Measurements from ENCODE around the gene SLC26A8.

SLC26A8 gene

DNA sequence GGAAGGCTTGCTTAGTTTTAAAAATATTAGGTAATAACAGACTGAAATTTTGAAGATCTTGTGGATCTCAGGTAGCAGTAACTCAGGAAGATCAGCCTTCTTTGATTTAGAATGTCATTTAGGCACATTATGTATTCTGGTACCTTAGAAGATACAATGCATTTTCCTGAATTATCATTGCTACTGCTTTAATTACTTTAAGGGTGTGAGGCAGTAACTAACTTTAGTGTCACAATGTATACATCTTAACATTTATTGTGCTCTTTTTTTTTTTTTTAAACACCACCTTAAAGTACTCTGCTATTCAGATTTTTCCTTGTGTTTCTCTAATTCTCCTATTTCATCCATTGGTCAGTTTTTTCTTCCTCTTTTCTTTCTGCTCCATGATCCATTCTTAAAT, 16.5 kb upstream of the SLC26A8 start:
- ATAC-seq (ENCODE audit: insufficient read depth, low read depth), result no peak
- H3K4me2 ChIP-seq (ENCODE audit: insufficient read depth, low read length), result no peak overlapping the region
- H3K9me3 ChIP-seq (ENCODE audit: insufficient read depth, low read length, severe bottlenecking), result no peaks in the 10 kb centered on the region
- no peaks in the 10 kb centered on the region; the same call in 1 of the 2 replicates for H3K36me3 ChIP-seq (ENCODE audit: insufficient read depth, low read length)
- no peak overlapping the region for H3K9ac ChIP-seq (ENCODE audit: low read depth, low read length)
- H3K4me1 ChIP-seq (ENCODE audit: insufficient read depth, low read length), result no peaks in the 10 kb centered on the region; the same call in 1 of the 2 replicates
- H2AFZ ChIP-seq (ENCODE audit: low read depth, low read length), result no peak overlapping the region
- H3K27ac ChIP-seq (ENCODE audit: low read length), result no peak overlapping the region
- H3K4me3 ChIP-seq (ENCODE audit: low read depth in 1 of 2, low read length in 2 of 2), result no peak overlapping the region
- no peak for DNase-seq
- no peaks in the 10 kb centered on the region for H3K27me3 ChIP-seq (ENCODE audit: insufficient read depth, low read length, poor library complexity)
- H4K20me1 ChIP-seq (ENCODE audit: insufficient read depth, low read length), result peaks cover 62% of the 10 kb centered on the region
- TF ChIP-seq, protein P1, sequence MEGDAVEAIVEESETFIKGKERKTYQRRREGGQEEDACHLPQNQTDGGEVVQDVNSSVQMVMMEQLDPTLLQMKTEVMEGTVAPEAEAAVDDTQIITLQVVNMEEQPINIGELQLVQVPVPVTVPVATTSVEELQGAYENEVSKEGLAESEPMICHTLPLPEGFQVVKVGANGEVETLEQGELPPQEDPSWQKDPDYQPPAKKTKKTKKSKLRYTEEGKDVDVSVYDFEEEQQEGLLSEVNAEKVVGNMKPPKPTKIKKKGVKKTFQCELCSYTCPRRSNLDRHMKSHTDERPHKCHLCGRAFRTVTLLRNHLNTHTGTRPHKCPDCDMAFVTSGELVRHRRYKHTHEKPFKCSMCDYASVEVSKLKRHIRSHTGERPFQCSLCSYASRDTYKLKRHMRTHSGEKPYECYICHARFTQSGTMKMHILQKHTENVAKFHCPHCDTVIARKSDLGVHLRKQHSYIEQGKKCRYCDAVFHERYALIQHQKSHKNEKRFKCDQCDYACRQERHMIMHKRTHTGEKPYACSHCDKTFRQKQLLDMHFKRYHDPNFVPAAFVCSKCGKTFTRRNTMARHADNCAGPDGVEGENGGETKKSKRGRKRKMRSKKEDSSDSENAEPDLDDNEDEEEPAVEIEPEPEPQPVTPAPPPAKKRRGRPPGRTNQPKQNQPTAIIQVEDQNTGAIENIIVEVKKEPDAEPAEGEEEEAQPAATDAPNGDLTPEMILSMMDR (IDR thresholded peaks at IDR 0.05; ENCODE audit: borderline replicate concordance, extremely low read depth, low read length, poor library complexity, severe bottlenecking), result no peak
- no peak for TF ChIP-seq EZH2 (IDR thresholded peaks at IDR 0.05; ENCODE audit: borderline replicate concordance, low read depth, low read length, severe bottlenecking)
- H3K79me2 ChIP-seq (ENCODE audit: insufficient read depth, low read length), result peaks cover 95% of the 10 kb centered on the region

DNA sequence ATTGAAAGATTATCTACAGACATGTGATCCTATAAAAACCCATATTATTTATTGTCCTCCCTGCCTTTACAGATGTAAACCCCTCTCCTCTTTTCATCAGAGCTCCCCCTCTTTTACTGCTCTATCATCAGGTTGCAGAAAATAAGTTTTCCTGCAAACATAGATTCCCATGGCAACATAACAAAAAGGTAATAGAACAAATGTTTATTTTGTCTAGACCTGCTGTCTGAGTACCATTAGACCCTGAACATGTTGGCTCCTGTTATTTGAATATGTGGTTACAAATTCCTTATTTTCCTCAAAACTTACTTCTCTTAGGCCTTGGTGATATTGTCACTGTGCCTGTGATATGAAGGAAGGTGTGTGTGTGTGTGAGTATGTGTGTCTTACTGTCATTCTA, 14.7 kb upstream of the SLC26A8 start:
- Histone ChIP-seq H2AFZ (ENCODE audit: low read depth, low read length) (no peak overlapping the region), H3K27ac (ENCODE audit: low read length) (no peak overlapping the region), H3K9me3 (ENCODE audit: insufficient read depth, low read length, severe bottlenecking) (no peaks in the 10 kb centered on the region), H3K36me3 (ENCODE audit: insufficient read depth, low read length) (no peaks in the 10 kb centered on the region; the same call in 1 of the 2 replicates), H3K4me2 (ENCODE audit: insufficient read depth, low read length) (no peak overlapping the region), H3K79me2 (ENCODE audit: insufficient read depth, low read length) (peaks cover 97% of the 10 kb centered on the region), H3K27me3 (ENCODE audit: insufficient read depth, low read length, poor library complexity) (no peaks in the 10 kb centered on the region), H4K20me1 (ENCODE audit: insufficient read depth, low read length) (peaks cover 62% of the 10 kb centered on the region), H3K9ac (ENCODE audit: low read depth, low read length) (no peak overlapping the region), H3K4me1 (ENCODE audit: insufficient read depth, low read length) (no peaks in the 10 kb centered on the region; the same call in 1 of the 2 replicates), H3K4me3 (ENCODE audit: low read depth in 1 of 2, low read length in 2 of 2) (no peak overlapping the region)
- ATAC-seq (ENCODE audit: insufficient read depth, low read depth), result no peak
- DNase-seq, result no peak
- TF ChIP-seq, protein P1 (IDR thresholded peaks at IDR 0.05; ENCODE audit: borderline replicate concordance, extremely low read depth, low read length, poor library complexity, severe bottlenecking), result no peak
- no peak for TF ChIP-seq EZH2 (IDR thresholded peaks at IDR 0.05; ENCODE audit: borderline replicate concordance, low read depth, low read length, severe bottlenecking)

DNA sequence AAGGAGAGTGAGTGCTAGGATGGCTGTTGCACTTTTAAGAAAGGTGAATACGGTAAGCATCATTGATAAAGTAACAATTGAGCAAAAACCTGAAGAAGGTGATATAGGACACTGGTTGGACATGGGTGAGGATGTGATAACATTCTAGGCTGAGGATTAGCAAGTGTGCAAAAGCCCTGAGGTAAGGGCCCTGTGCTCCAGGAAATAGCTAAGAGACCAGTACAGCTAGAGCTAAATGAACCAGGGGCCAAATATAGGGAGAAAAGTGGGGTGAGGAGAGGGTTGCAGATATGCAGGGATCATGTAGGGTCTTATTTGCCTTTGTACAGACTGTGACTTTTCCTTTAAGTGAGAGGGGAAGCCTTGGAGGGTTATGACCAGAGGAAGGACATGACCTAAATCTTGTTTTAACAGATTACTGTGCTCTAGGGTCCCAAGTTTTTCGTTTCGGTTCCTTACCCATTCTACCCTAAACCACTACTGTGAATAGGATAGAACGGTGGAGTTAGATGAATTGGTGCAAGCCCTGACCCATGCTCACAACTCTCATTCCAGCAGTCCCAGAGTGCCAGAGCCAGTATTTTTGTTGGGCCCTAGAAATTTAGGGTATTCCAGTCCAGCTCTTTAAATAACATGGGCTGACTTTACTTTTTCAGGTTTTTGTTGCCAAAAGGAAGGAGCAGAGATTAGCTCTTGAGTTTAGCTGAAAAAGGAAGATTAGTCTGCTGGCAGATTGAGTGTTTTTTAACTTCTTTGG, 13.9 kb upstream of the SLC26A8 start:
- ATAC-seq (ENCODE audit: insufficient read depth, low read depth) (no peak; the same call in 2 of the 3 replicates), DNase-seq (no peak)
- H3K4me2 ChIP-seq (ENCODE audit: insufficient read depth, low read length), result no peak overlapping the region
- H3K9me3 ChIP-seq (ENCODE audit: insufficient read depth, low read length, severe bottlenecking), result no peaks in the 10 kb centered on the region
- H3K27me3 ChIP-seq (ENCODE audit: insufficient read depth, low read length, poor library complexity), result no peaks in the 10 kb centered on the region
- no peak overlapping the region for H3K4me3 ChIP-seq (ENCODE audit: low read depth in 1 of 2, low read length in 2 of 2)
- H4K20me1 ChIP-seq (ENCODE audit: insufficient read depth, low read length), result peaks cover 69% of the 10 kb centered on the region
- H3K36me3 ChIP-seq (ENCODE audit: insufficient read depth, low read length), result no peaks in the 10 kb centered on the region; the same call in 1 of the 2 replicates
- H2AFZ ChIP-seq (ENCODE audit: low read depth, low read length), result no peak overlapping the region
- peaks cover 98% of the 10 kb centered on the region for H3K79me2 ChIP-seq (ENCODE audit: insufficient read depth, low read length)
- TF ChIP-seq, protein P1 (IDR thresholded peaks at IDR 0.05; ENCODE audit: borderline replicate concordance, extremely low read depth, low read length, poor library complexity, severe bottlenecking), result no peak
- TF ChIP-seq EZH2 (IDR thresholded peaks at IDR 0.05; ENCODE audit: borderline replicate concordance, low read depth, low read length, severe bottlenecking), result no peak
- no peaks in the 10 kb centered on the region; the same call in 1 of the 2 replicates for H3K4me1 ChIP-seq (ENCODE audit: insufficient read depth, low read length)
- H3K9ac ChIP-seq (ENCODE audit: low read depth, low read length), result no peak overlapping the region
- no peak overlapping the region for H3K27ac ChIP-seq (ENCODE audit: low read length)
